ENCODE results near the gene CTBP1. TPM values are rescaled to one million over a fixed set of nuclear protein-coding genes. Genes with fewer than 3 reads are reported as not detected.

CTBP1 gene
- total and polyA plus RNA-seq, 2 of the 8 experiments (the other 6 are each of a cell fraction or from before 2014, with no cell fraction given), result 128 to 185 TPM

- FAIRE-seq, result no peak
Measured at GRCh38 chr4:1216076-1216614, 32.8 kb downstream of the CTBP1 start.

More at GRCh38 chr4:1216076-1216614, 32.8 kb downstream of the CTBP1 start:
- Histone ChIP-seq H4K20me1 (replicated peaks in 1 of 2; ENCODE audit: control insufficient read depth in 1 of 2, insufficient read depth in 2 of 2, low read length in 2 of 2) (peaks cover 2 to 13% of the 10 kb centered on the region in 2 experiments), H3K4me3 (ENCODE audit: extremely low read depth in 1 of 4, insufficient read depth in 2 of 4, low read depth in 3 of 4, low read length in 4 of 4) (no peak overlapping the region), H3K9me3 (ENCODE audit: insufficient read depth in 2 of 2, low read depth in 1 of 2, low read length in 1 of 2) (no peaks in the 10 kb centered on the region), H3K79me1 (ENCODE audit: low read depth, low read length) (peaks cover 2% of the 10 kb centered on the region; the same call in 1 of the 2 replicates), H3K27ac (ENCODE audit: low read depth, low read length) (no peak overlapping the region), H3K56ac (replicated peaks; ENCODE audit: insufficient read length, low read depth, low read length) (no peak overlapping the region), H2BK12ac (ENCODE audit: low read depth, low read length) (no peak overlapping the region), H3K14ac (ENCODE audit: insufficient read length) (no peak overlapping the region), H3K36me3 (ENCODE audit: control insufficient read depth in 2 of 4, insufficient read depth in 4 of 4, low read length in 3 of 4) (peaks cover 5 to 48% (median 15%) of the 10 kb centered on the region in 4 experiments; a peak in 6 of 8 replicates), H2BK120ac (replicated peaks; ENCODE audit: low read depth, low read length) (no peak overlapping the region), H4K5ac (ENCODE audit: insufficient read length, low read depth, low read length) (no peak overlapping the region), H4K8ac (ENCODE audit: extremely low read depth, insufficient read depth, low read length) (no peak overlapping the region), H3K4ac (replicated peaks; ENCODE audit: insufficient read length, low read depth, low read length) (no peak overlapping the region), H3K4me2 (ENCODE audit: insufficient read depth in 1 of 2, low read depth in 2 of 2, low read length in 2 of 2) (no peak overlapping the region), H3K18ac (ENCODE audit: extremely low read depth, low read length) (no peak overlapping the region), H2AFZ (ENCODE audit: low read length) (no peak overlapping the region), H2BK15ac (ENCODE audit: low read length) (no peak overlapping the region), H4K91ac (replicated peaks; ENCODE audit: insufficient read length, low read length) (no peak overlapping the region), H3K27me3 (replicated peaks in 1 of 4; ENCODE audit: control insufficient read depth in 3 of 4, extremely low read depth in 1 of 4, insufficient read depth in 3 of 4, low read length in 3 of 4) (no peaks in the 10 kb centered on the region), H2AK5ac (ENCODE audit: low read depth, low read length) (no peak overlapping the region), H2BK5ac (ENCODE audit: low read depth, low read length) (no peak overlapping the region), H3K4me1 (replicated peaks in 1 of 4; ENCODE audit: control insufficient read depth in 3 of 4, insufficient read depth in 4 of 4, low read length in 3 of 4) (no peaks in the 10 kb centered on the region), H3K79me2 (ENCODE audit: control insufficient read depth in 1 of 2, insufficient read depth in 2 of 2, low read length in 2 of 2) (no peaks in the 10 kb centered on the region), H3K9ac (replicated peaks in 1 of 4; ENCODE audit: extremely low read depth in 1 of 4, low read depth in 3 of 4, low read length in 3 of 4) (no peak overlapping the region), H3K23me2 (ENCODE audit: low read depth, low read length) (no peaks in the 10 kb centered on the region), H2BK20ac (ENCODE audit: low read length) (no peak overlapping the region), H3K23ac (ENCODE audit: insufficient read length) (no peak overlapping the region)
- WGBS, 2 experiments (ENCODE audit: extremely low coverage in 1 of 2, insufficient coverage in 1 of 2, insufficient read length in 1 of 2, insufficient replicate concordance in 2 of 2, low coverage in 1 of 2, low lambda C conversion rate in 2 of 2, missing lambda C conversion rate in 1 of 2), result 95% methylated on average over 34 of the region's 34 CpGs; no CpG with 5 or more reads in 1 of the 2 experiments
- TF ChIP-seq CEBPB (IDR thresholded peaks at IDR 0.05; ENCODE audit: low read depth, low read length) (no peak), CBX8 (IDR thresholded peaks at IDR 0.05; ENCODE audit: borderline replicate concordance, low read depth, low read length) (no peak), NANOG (IDR thresholded peaks at IDR 0.05; ENCODE audit: insufficient read depth, low read depth, low read length, poor library complexity, severe bottlenecking) (no peak), RAD21 (IDR thresholded peaks at IDR 0.05 in 1 of 2, conservative IDR thresholded peaks at IDR 0.05 in 1 of 2; ENCODE audit: low read depth in 2 of 2, low read length in 2 of 2) (no peak), CREB1 (IDR thresholded peaks at IDR 0.05) (no peak), SIRT6 (IDR thresholded peaks at IDR 0.05; ENCODE audit: low read length) (no peak), POLR2AphosphoS5 (IDR thresholded peaks at IDR 0.05; ENCODE audit: low read depth, low read length) (no peak), MAX (IDR thresholded peaks at IDR 0.05) (no peak), POU5F1 (IDR thresholded peaks at IDR 0.05; ENCODE audit: low read depth, low read length) (no peak), TBP (IDR thresholded peaks at IDR 0.05; ENCODE audit: low read depth, low read length) (no peak), SP2 (IDR thresholded peaks at IDR 0.05; ENCODE audit: low read length) (no peak)
- ChIA-PET CTCF (ENCODE audit: partially characterized antibody) (interaction anchor here (1.0 kb wide), 1 partner anchor 17 kb away, joined by 3 read pairs; no protein-coding TSS in a partner anchor), POLR2A (ENCODE audit: partially characterized antibody) (interaction anchor here (1.4 kb wide), 1 partner anchor 31 kb away, joined by 3 read pairs; no protein-coding TSS in a partner anchor)
- no peak for DNase-seq (ENCODE audit: low read depth in 1 of 2, low spot score in 2 of 2)
